ENCODE results near the gene OPN4. TPM values are rescaled to one million over a fixed set of nuclear protein-coding genes. Genes with fewer than 3 reads are reported as not detected.

The OPN4 gene
- total and polyA plus RNA-seq, 2 of the 13 experiments (the other 11 are each of a cell fraction or from before 2014, with no cell fraction given): not detected

- TF ChIP-seq REPIN1 (CRISPR knock-in tag; IDR thresholded peaks at IDR 0.05; ENCODE audit: borderline replicate concordance, low read depth): no peak
- TF ChIP-seq ZBTB49 (CRISPR knock-in tag; IDR thresholded peaks at IDR 0.05; ENCODE audit: borderline replicate concordance): no peak
- TF ChIP-seq SPEN (CRISPR knock-in tag; IDR thresholded peaks at IDR 0.05; ENCODE audit: low read depth): no peak
- no peak for TF ChIP-seq MYNN (CRISPR knock-in tag; IDR thresholded peaks at IDR 0.05; ENCODE audit: low read depth)
- TF ChIP-seq ZNF432 (CRISPR knock-in tag; IDR thresholded peaks at IDR 0.05; ENCODE audit: borderline replicate concordance): no peak
- 0 out of 2 replicates have a peak, but pooled peaks have one; percentile 18 for TF ChIP-seq GMEB1 (CRISPR knock-in tag; IDR thresholded peaks at IDR 0.05; ENCODE audit: borderline replicate concordance)
- TF ChIP-seq RCOR2 (CRISPR knock-in tag; IDR thresholded peaks at IDR 0.05): no peak
- peak; percentile 52 for TF ChIP-seq RBFOX2 (IDR thresholded peaks at IDR 0.05; ENCODE audit: low read depth, low read length)
- TF ChIP-seq DNMT3B (CRISPR knock-in tag; conservative IDR thresholded peaks at IDR 0.05): no peak
- TF ChIP-seq ZNF142 (CRISPR knock-in tag; IDR thresholded peaks at IDR 0.05): peak; percentile 23; the same call in 1 of the 2 replicates
- TF ChIP-seq SIN3B (IDR thresholded peaks at IDR 0.05; ENCODE audit: low read length): no peak
- peak; percentile 58 for TF ChIP-seq ZNF687 (CRISPR knock-in tag; IDR thresholded peaks at IDR 0.05)
- TF ChIP-seq TOPORS (CRISPR knock-in tag; IDR thresholded peaks at IDR 0.05): no peak
- TF ChIP-seq ZSCAN29 (CRISPR knock-in tag; conservative IDR thresholded peaks at IDR 0.05): peak; percentile 22; the same call in 1 of the 2 replicates
Observed at GRCh38 chr10:86711513-86712316, 57.4 kb downstream of the OPN4 start (continued).
